H1 (cell line): Measurements from ENCODE around the gene SLC25A4. TPM values are rescaled to one million over a fixed set of nuclear protein-coding genes. Genes with fewer than 3 reads are reported as not detected.
A peak's percentile ranks its signal among the peaks of the same experiment; 100 is the strongest.

Experiments used
- CTCF ChIA-PET: fragments of 300-600 bp; sonication (Branson Sonifier 250); formaldehyde crosslinking; loops from one replicate; lab custom pipeline; 2021; ENCODE audit not compliant: partially characterized antibody; lab: Charles Lee
- POLR2A ChIA-PET: fragments of 300-600 bp; sonication (Branson Sonifier 250); formaldehyde crosslinking; loops from one replicate; lab custom pipeline; 2021; ENCODE audit warnings: inconsistent platforms; ENCODE audit not compliant: partially characterized antibody; lab: Charles Lee
- DNase-seq, 2 experiments: peaks; one replicate each; pipeline versions ENCODE4 v3.0.0 to v3.0.0-alpha.2; 2010 to 2022; ENCODE audit warnings: low spot score in 2 of 2, low read depth in 1 of 2, mixed read lengths in 1 of 2
- FAIRE-seq: peaks from 2 replicates; lab custom pipeline; 2011; peaks lifted over from hg19 to GRCh38; lab: Jason Lieb, UNC
- H2AFZ ChIP-seq: 2 replicates; pipeline ENCODE4 v1.8.1; 2012; ENCODE audit warnings: low read length, inconsistent platforms
- H2AK5ac ChIP-seq: 2 replicates; pipeline ENCODE4 v1.6.1; 2013; ENCODE audit warnings: low read depth, low read length
- H2BK120ac ChIP-seq: replicated peaks from 2 replicates; pipeline ENCODE3; 2013; ENCODE audit warnings: low read depth, low read length, inconsistent platforms
- H2BK12ac ChIP-seq: 2 replicates; pipeline ENCODE4 v1.6.1; 2013; ENCODE audit warnings: low read depth, low read length
- H2BK15ac ChIP-seq: 2 replicates; pipeline ENCODE4 v1.6.1; 2013; ENCODE audit warnings: low read length
- H2BK20ac ChIP-seq: 2 replicates; pipeline ENCODE4 v1.6.1; 2013; ENCODE audit warnings: low read length
- H2BK5ac ChIP-seq: 2 replicates; pipeline ENCODE4 v1.6.1; 2013; ENCODE audit warnings: low read depth, low read length
- H3K14ac ChIP-seq: 2 replicates; pipeline ENCODE4 v1.6.1; 2013; ENCODE audit warnings: inconsistent platforms; ENCODE audit not compliant: insufficient read length
- H3K18ac ChIP-seq: 2 replicates; pipeline ENCODE4 v1.6.1; 2013; ENCODE audit warnings: low read length; ENCODE audit errors: extremely low read depth
- H3K23ac ChIP-seq: 2 replicates; pipeline ENCODE4 v1.6.1; 2013; ENCODE audit warnings: inconsistent platforms; ENCODE audit not compliant: insufficient read length
- H3K23me2 ChIP-seq: 2 replicates; pipeline ENCODE4 v1.6.1; 2013; ENCODE audit warnings: low read depth, low read length
- H3K27ac ChIP-seq: 2 replicates; pipeline ENCODE4 v1.6.1; 2011; ENCODE audit warnings: low read depth, low read length, inconsistent platforms
- H3K27me3 ChIP-seq, 4 experiments: replicated peaks in 1 of 4; 1 replicate in 1 of 4; 2 replicates in 3 of 4; pipeline versions ENCODE4 v1.6.1 to v1.8.1; 2011 to 2013; ENCODE audit warnings: low read length in 3 of 4, mild to moderate bottlenecking in 3 of 4, inconsistent platforms in 2 of 4, mixed read lengths in 2 of 4, moderate library complexity in 1 of 4; ENCODE audit not compliant: control insufficient read depth in 3 of 4, insufficient read depth in 3 of 4; ENCODE audit errors: extremely low read depth in 1 of 4
- H3K36me3 ChIP-seq, 4 experiments: 2 replicates each; pipeline versions ENCODE4 v1.6.1 to v1.8.1; 2011 to 2013; ENCODE audit warnings: mild to moderate bottlenecking in 4 of 4, low read length in 3 of 4, moderate library complexity in 2 of 4, control low read depth in 1 of 4, inconsistent platforms in 1 of 4; ENCODE audit not compliant: insufficient read depth in 4 of 4, control insufficient read depth in 2 of 4
- H3K4ac ChIP-seq: replicated peaks from 2 replicates; pipeline ENCODE3; 2013; ENCODE audit warnings: low read length, low read depth, mixed read lengths, inconsistent platforms; ENCODE audit not compliant: insufficient read length
- H3K4me1 ChIP-seq, 4 experiments: replicated peaks in 1 of 4; 1 replicate in 1 of 4; 2 replicates in 3 of 4; pipeline versions ENCODE4 v1.6.1 to v1.8.1; 2011 to 2013; ENCODE audit warnings: low read length in 3 of 4, inconsistent platforms in 2 of 4, mixed read lengths in 1 of 4; ENCODE audit not compliant: insufficient read depth in 4 of 4, control insufficient read depth in 3 of 4
- H3K4me2 ChIP-seq, 2 experiments: 2 replicates each; pipeline versions ENCODE4 v1.6.1 to v1.8.1; 2011 to 2013; ENCODE audit warnings: low read depth in 2 of 2, low read length in 2 of 2, control low read depth in 1 of 2, inconsistent platforms in 1 of 2, mild to moderate bottlenecking in 1 of 2; ENCODE audit not compliant: insufficient read depth in 1 of 2
- H3K4me3 ChIP-seq, 4 experiments: fragments of 200-600, 300-600 bp in 1 of 4; sonication (generic), shearing (Covaris generic), sonication (Bioruptor Twin) in 1 of 4; 2 replicates each; pipeline versions ENCODE4 v1.5.1 to v1.8.1; 2011 to 2016; ENCODE audit warnings: low read length in 4 of 4, low read depth in 3 of 4, control low read depth in 2 of 4, inconsistent platforms in 2 of 4, mild to moderate bottlenecking in 2 of 4, mixed read lengths in 1 of 4, moderate library complexity in 1 of 4; ENCODE audit not compliant: insufficient read depth in 2 of 4; ENCODE audit errors: extremely low read depth in 1 of 4
- H3K56ac ChIP-seq: replicated peaks from 2 replicates; pipeline ENCODE3; 2013; ENCODE audit warnings: low read depth, mild to moderate bottlenecking, mixed read lengths, low read length, inconsistent platforms; ENCODE audit not compliant: insufficient read length
- H3K79me1 ChIP-seq: 2 replicates; pipeline ENCODE4 v1.6.1; 2013; ENCODE audit warnings: low read depth, low read length, control low read depth
- H3K79me2 ChIP-seq, 2 experiments: 2 replicates each; pipeline versions ENCODE4 v1.6.1 to v1.8.1; 2012 to 2013; ENCODE audit warnings: low read length in 2 of 2, mild to moderate bottlenecking in 2 of 2, inconsistent platforms in 1 of 2; ENCODE audit not compliant: insufficient read depth in 2 of 2, control insufficient read depth in 1 of 2
- H3K9ac ChIP-seq, 4 experiments: replicated peaks in 1 of 4; 1 replicate in 1 of 4; 2 replicates in 3 of 4; pipeline versions ENCODE4 v1.6.1 to v1.8.1; 2011 to 2013; ENCODE audit warnings: low read depth in 3 of 4, low read length in 3 of 4, control low read depth in 2 of 4, mild to moderate bottlenecking in 2 of 4, moderate library complexity in 2 of 4, inconsistent platforms in 1 of 4; ENCODE audit errors: extremely low read depth in 1 of 4
- H3K9me3 ChIP-seq, 2 experiments: 2 replicates each; pipeline versions ENCODE4 v1.6.1 to v1.8.1; 2012 to 2013; ENCODE audit warnings: mild to moderate bottlenecking in 2 of 2, moderate library complexity in 2 of 2, control low read depth in 1 of 2, inconsistent platforms in 1 of 2, low read depth in 1 of 2, low read length in 1 of 2, mixed read lengths in 1 of 2; ENCODE audit not compliant: insufficient read depth in 2 of 2
- H4K20me1 ChIP-seq, 2 experiments: replicated peaks in 1 of 2; 2 replicates each; pipeline versions ENCODE3 to v1.8.1; 2011 to 2013; ENCODE audit warnings: inconsistent platforms in 2 of 2, low read length in 2 of 2, mild to moderate bottlenecking in 1 of 2; ENCODE audit not compliant: insufficient read depth in 2 of 2, control insufficient read depth in 1 of 2
- H4K5ac ChIP-seq: 2 replicates; pipeline ENCODE4 v1.6.1; 2013; ENCODE audit warnings: low read length, low read depth, mixed read lengths, inconsistent platforms; ENCODE audit not compliant: insufficient read length
- H4K8ac ChIP-seq: 2 replicates; pipeline ENCODE4 v1.8.0; 2013; ENCODE audit warnings: mild to moderate bottlenecking, moderate library complexity, low read length, inconsistent platforms; ENCODE audit not compliant: insufficient read depth; ENCODE audit errors: extremely low read depth
- H4K91ac ChIP-seq: replicated peaks from 2 replicates; pipeline ENCODE3; 2013; ENCODE audit warnings: low read length, mixed read lengths, inconsistent platforms; ENCODE audit not compliant: insufficient read length
- EZH2 ChIP-seq: fragments of 200-600 bp; sonication (generic); IDR thresholded peaks from 2 replicates; pipeline ENCODE4 v1.7.1; 2012; ENCODE audit warnings: low read depth, mild to moderate bottlenecking, moderate library complexity, low read length, inconsistent platforms; ENCODE audit not compliant: severe bottlenecking
- WGBS, 2 experiments: shearing (Covaris generic) in 1 of 2; methylation state at CpG; one replicate each; pipeline versions ENCODE4 v1.1.6 to v1.1.7; 2013 to 2015; ENCODE audit warnings: low lambda C conversion rate in 2 of 2, mixed read lengths in 2 of 2, inconsistent platforms in 1 of 2, low coverage in 1 of 2, missing lambda C conversion rate in 1 of 2; ENCODE audit not compliant: insufficient replicate concordance in 2 of 2, insufficient coverage in 1 of 2, insufficient read length in 1 of 2; ENCODE audit errors: extremely low coverage in 1 of 2, missing lambda C conversion rate in 1 of 2; 5-methylcytosine and 5-hydroxymethylcytosine counted together
- polyA plus RNA-seq, 7 experiments: library from polyadenylated mRNA; depleted of rRNA in 3 of 7; stranded (reverse) in 5 of 7; unstranded in 2 of 7; fragments of >200 nt in 5 of 7; fragments of 200-250 nt in 2 of 7; gene quantifications; 1 replicate in 5 of 7; 2 replicates in 1 of 7; 4 replicates in 1 of 7; pipeline versions ENCODE4 v1.2.1 to v1.2.3, GENCODE V29; 2011 to 2013; ENCODE audit warnings: missing spikeins in 2 of 7, mixed read lengths in 2 of 7
- total RNA-seq: library from RNA; stranded (reverse); fragmentation: NEBNext Ultra II Directional; extraction: Animal tissue kit (Norgen Biotek cat#: 25700); gene quantifications from 2 replicates; pipeline ENCODE4 v1.2.1, GENCODE V29; 2021

The SLC25A4 gene
- total and polyA plus RNA-seq, 2 of the 8 experiments (the other 6 are each of a cell fraction or from before 2014, with no cell fraction given): 41.3 to 42.0 TPM

DNA sequence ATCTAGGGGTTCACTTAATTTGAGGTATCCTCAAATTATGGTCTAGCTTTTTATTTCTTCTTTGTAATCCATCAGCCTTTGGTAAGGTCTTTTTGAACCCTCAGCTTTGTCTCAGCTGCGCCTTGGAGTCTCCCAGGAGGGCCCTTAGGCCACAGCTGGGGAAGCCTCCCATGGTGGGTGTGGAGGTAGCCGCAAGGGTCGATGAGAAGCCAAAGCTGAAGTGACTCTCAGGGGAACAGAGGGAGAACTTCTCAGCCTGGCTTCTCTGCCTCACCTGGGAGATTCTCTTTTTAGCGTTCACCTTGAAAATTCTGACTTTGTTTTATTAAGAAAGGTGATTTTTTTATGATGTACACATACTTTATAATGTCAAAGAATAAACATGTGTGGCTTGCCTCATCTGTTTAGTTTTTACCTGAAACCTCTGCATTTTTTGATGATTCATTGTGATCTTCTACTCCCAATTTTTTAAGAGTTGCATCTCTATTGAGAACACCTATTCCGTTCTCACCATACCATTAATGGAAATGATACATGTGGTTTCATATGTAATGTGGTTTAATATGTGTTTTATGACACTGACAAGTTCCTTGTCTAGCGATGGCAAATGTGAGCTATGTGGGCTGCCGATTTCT lies 25.6 kb upstream of the SLC25A4 start:
- peak in 1 of 2 experiments; percentile 44 for DNase-seq
- 86% methylated on average over 7 of the region's 7 CpGs; no CpG with 5 or more reads in 1 of the 2 experiments for WGBS, 2 experiments

More for the DNA sequence above, 25.6 kb upstream of the SLC25A4 start:
- Histone ChIP-seq H2AK5ac (no peak overlapping the region), H2BK15ac (peak overlapping the region; percentile 34; the same call in 1 of the 2 replicates), H2BK12ac (no peak overlapping the region), H3K27ac (no peak overlapping the region), H3K9ac (no peak overlapping the region), H3K23ac (no peak overlapping the region), H2AFZ (no peak overlapping the region), H3K4me3 (no peak overlapping the region), H3K18ac (no peak overlapping the region), H3K4me1 (peaks cover 0 to 9% (median 7%) of the 10 kb centered on the region in 4 experiments; a peak in 5 of 7 replicates), H4K91ac (no peak overlapping the region), H3K79me2 (no peaks in the 10 kb centered on the region), H3K27me3 (no peaks in the 10 kb centered on the region), H3K4ac (no peak overlapping the region), H2BK120ac (peak overlapping the region; percentile 26), H2BK5ac (no peak overlapping the region), H3K36me3 (no peaks in the 10 kb centered on the region), H3K4me2 (no peak overlapping the region), H4K5ac (no peak overlapping the region), H3K56ac (no peak overlapping the region), H4K8ac (no peak overlapping the region), H2BK20ac (0 out of 2 replicates have a peak overlapping the region, but pooled peaks have one; percentile 87), H3K14ac (no peak overlapping the region), H3K79me1 (no peaks in the 10 kb centered on the region), H3K9me3 (no peaks in the 10 kb centered on the region), H4K20me1 (no peaks in the 10 kb centered on the region), H3K23me2 (no peaks in the 10 kb centered on the region)
- no peak for TF ChIP-seq EZH2
- ChIA-PET CTCF (interaction anchor here (0.7 to 3.9 kb wide), 5 partner anchors 8 to 21 kb away, joined by 3 to 16 read pairs (median 5); no protein-coding TSS in a partner anchor), POLR2A (interaction anchor here (1.0 to 3.8 kb wide), 3 partner anchors 9 to 25 kb away, joined by 3 to 17 read pairs (median 3); partner anchors contain the start of gene SLC25A4)
- no peak for FAIRE-seq
